ENCODE results near the gene RABGAP1L.

- no peak for TF ChIP-seq POLR2A (IDR thresholded peaks at IDR 0.05)
- no peak for TF ChIP-seq CTCF (IDR thresholded peaks at IDR 0.05)
Measured at GRCh38 chr1:174577681-174578080, 418.4 kb downstream of the RABGAP1L start.

Data from body of pancreas (tissue), 4 donors.